Measurements from ENCODE around the gene OR3A2.
A peak's percentile ranks its signal among the peaks of the same experiment; 100 is the strongest.
"Not testable (repeated sequence)": the region's sequence is repeated elsewhere in the genome, so short reads cannot be mapped to it uniquely, and the experiment has no call there.

OR3A2 gene

DNA sequence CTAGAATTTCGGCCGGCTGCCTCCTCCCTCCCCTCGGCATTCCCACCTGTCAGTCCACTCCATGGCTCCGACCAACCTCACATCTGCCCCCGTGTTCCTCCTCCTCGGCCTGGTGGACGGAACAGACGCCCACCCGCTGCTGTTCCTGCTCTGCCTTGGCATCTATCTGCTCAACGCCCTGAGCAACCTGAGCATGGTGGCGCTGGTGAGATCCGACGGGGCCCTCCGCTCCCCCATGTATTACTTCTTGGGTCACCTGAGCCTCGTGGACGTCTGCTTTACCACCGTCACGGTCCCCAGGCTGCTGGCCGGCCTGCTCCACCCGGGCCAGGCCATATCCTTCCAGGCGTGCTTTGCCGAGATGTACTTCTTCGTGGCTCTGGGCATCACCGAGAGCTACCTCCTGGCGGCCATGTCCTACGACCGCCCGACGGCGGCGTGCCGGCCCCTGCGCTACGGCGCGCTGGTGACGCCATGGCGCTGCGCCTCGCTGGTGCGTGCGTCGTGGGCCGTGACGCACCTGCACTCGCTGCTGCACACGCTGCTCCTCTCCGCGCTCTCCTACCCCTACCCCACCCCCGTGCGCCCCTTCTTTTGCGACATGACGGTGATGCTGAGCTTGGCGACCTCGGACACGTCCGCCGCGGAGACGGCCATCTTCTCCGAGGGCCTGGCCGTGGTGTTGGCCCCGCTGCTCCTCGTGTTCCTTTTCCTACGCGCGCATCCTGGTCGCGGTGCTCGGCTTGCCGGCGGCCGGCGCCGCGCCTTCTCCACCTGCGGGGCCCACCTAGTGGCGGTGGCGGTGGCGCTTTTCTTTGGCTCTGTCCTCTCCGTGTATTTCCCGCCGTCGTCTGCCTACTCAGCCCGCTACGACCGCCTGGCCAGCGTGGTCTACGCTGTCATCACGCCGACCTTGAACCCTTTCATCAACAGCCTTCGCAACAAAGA is at the start of gene OR3A2:
Gene OR3A2 (minus strand): TSS at position 440 of the 948 bp plus-strand sequence.
- peak; percentile 37 to 38 for DNase-seq

DNA sequence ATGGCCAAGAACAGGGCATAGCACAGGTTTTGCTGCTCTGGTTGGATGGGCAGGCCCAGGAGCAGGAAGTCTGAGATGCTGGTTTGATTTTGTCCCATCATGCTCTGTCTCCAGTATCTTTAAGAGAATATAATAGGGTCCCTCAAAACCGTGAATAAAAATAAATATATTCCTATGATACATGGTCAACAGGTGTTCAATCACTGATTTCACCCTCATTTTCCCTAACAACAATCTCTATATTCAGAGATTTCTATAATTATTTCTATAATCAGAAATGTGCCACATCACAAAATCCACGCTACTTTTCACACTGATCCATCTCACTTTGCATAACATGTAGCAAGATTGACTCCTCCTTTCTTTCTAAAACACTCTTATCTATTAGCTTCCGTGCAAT is 47.6 kb upstream of the OR3A2 start, which contains the start of gene OR1E2:
Gene OR1E2 (minus strand): TSS at position 101 of the 400 bp plus-strand sequence. CDS start 0 bp downstream, at position 101.
- no peak for DNase-seq

DNA sequence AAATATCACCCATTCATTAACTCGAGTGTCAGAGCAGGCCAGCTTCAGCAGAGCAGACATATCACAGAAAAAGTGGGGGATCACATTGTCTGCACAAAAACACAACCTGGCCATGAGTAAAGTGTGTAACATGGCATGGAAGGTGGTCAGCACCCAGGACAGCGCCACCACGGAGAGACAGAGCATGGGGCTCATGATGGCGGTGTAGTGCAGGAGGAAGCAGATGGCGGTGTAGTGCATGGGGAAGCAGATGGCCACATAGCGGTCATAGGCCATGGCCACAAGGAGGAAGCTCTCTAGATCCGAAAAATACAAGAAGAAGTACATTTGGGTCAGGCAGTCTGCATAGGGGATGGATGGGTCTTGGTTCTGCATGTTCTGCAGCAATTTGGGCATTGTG is 47.1 kb upstream of the OR3A2 start:
- peak; percentile 20 to 25 for DNase-seq

DNA sequence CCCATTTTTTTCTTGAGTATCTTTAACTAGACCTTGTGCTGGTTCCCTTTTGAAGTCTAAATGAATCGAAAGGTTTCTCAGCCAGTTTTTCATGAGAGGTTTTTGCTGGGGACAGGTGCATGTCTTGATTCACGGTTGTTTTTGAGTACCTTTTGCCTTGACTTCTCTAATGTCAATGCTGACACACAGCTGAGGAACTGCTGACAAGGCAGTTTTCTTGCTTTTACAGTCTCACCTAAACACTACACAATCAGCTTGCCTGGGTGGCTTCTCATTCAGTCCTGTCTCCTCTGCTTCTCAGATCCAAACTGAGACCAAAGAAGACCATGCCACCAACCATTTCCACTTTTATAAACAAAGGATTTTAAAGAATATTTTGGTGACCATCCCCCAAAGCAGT is 32.1 kb upstream of the OR3A2 start:
- no peak for DNase-seq

DNA sequence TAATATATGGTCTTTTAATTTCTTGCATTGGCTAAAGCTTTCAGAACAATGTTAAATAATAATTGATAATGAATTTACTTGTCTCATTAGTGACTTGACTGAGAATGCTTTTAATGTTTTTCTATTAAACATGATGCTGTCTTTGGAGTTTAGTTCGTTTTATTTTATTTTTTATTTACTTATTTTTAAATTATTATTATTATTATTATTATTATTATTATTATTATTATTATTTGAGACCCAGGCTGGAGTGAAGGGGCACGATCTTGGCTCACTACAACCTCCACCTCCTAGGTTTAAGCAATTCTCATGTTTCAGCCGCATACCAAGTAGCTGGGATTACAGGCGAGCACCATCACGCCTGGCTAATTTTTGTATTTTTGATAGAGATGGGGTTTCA is 29.5 kb upstream of the OR3A2 start:
- no peak for DNase-seq

DNA sequence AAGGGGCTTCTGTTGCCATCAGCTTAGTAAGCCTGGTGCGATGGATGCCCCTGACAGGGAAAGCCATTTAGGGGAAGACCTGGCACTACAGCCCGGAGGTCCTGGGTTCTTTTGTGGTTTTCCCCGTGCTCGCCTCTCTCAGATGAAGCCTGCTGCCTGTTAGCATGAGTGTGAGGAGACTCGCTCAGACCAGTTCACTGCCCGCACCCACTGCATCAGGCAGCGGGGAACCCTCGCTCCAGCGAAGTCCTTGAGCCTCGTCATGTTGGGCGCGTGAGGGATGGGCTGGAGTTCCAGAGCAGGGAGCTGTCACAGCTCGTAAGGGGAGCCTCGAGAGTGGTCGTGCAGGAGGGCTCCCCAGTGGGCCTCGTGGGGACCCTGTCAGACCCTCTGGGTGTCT is 26.1 kb upstream of the OR3A2 start:
- not testable (repeated sequence) for DNase-seq

DNA sequence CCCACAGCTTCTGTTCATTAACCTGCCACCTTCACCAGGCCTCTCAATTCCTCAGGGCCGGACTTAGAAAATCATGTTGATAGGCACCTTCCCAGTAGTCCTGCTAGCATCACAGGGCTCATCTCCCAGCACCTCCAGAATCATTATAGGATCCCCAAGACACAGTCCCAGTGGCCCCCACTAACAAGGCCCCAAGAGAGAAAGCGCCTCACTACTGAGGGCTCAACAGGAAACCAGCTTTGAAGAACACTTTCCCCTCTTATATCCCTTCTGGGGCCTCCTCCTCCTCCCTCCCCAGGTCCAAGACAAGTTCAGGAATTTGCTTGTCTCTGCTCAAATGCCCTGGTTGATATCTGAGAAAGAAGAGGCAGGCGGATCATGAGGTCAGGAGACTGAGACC is 25.0 kb upstream of the OR3A2 start, which contains the start of gene OR3A3:
Gene OR3A3 (plus strand): TSS at position 301 of the 400 bp plus-strand sequence.
- no peak for DNase-seq

DNA sequence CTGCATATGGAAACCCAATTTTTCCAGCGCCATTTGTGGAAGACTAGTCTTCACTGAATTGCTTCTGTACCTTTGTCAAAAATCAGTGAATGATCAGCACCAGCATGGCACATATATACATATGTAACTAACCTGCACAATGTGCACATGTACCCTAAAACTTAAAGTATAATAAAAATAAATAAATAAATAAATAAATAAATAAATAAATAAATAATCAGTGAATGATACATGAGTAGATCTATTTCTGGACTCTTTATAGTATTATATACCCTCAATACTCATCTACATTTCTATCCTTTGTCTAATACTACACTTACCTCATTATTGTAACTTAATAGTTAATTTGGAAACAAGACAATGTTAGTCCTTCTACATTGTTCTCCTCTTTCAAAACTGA is 17.7 kb upstream of the OR3A2 start:
- DNase-seq: not testable (repeated sequence)

DNA sequence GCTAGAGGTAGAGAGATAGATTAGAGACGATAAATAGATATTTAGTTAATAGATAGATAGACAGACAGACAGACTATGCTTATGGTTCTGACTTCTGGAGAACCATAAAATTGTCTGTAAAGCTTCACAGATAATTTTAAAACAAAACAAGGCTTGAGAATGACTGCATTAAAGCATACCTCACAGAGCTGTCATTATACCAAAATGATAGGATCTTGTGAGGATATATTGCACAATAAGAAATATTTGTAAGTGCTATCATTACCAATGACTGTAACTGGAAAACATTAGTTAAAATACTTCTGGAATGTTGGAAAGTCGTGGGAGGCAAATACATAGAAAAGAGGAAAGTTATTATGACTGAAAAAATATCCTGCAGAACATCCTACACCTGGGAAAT is 15.7 kb upstream of the OR3A2 start:
- no peak for DNase-seq

DNA sequence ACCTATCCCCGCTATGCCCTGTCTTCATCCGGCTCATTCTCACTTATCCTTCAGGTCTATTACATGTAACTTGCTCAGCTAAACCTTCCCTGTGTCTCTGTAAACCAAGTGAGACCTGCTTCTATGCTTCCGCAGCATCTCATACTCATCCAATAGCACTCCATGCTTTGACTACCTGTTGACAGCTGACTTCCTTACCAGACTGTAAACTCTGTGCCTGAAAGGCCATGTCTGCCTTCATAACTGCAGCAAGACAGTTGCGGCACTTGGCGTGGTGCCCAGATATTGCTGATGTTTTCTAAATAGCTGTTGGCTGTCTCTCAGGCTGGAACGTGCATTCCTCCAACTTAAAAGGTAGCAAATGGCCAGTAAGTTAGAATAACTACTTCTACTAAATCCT is 13.9 kb upstream of the OR3A2 start:
- DNase-seq: no peak

DNA sequence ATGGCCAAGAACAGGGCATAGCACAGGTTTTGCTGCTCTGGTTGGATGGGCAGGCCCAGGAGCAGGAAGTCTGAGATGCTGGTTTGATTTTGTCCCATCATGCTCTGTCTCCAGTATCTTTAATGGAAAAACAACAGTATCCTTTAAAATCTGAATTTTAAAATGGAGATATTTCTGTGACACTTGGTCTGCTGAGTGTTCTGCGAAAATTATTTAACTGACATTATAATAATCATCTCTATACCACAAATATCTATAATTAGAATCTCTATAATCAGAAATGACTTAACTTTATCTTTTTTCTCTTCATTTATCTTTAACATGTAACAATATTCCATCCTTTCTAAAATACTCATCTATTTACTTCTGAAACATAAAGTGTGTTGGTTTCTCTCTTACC is 12.2 kb upstream of the OR3A2 start, which contains the start of gene OR1E1:
Gene OR1E1 (minus strand): TSS at position 101 of the 400 bp plus-strand sequence. CDS start 0 bp downstream, at position 101.
- DNase-seq: no peak

DNA sequence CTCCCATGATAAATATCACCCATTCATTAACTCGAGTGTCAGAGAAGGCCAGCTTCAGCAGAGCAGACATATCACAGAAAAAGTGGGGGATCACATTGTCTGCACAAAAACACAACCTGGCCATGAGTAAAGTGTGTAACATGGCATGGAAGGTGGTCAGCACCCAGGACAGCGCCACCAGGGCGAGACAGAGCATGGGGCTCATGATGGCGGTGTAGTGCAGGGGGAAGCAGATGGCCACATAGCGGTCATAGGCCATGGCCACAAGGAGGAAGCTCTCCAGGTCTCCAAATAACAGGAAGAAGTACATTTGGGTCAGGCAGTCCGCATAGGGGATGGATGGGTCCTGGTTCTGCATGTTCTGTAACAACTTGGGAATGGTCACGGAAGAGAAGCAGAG is 11.7 kb upstream of the OR3A2 start:
- DNase-seq: peak in 1 of 2 donors; percentile 10

DNA sequence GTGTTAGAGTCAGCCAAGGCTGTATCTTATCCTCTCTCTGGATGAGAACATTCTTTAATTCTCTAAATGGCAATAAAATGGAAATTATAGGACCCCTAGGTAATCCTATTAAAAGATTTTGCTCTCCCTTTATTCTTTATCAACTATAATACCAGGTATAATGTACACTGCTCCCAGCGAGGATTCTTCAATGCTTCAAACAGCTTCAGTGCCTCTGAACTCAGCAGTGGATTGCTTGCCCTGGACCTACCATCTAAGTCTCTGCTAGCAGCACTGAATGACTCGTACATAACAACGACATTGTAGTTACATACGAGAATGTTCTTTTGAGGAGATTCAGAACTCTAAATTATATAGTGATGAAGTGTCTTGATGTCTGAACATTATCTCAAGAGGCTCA is 3.7 kb upstream of the OR3A2 start:
- DNase-seq: no peak

DNA sequence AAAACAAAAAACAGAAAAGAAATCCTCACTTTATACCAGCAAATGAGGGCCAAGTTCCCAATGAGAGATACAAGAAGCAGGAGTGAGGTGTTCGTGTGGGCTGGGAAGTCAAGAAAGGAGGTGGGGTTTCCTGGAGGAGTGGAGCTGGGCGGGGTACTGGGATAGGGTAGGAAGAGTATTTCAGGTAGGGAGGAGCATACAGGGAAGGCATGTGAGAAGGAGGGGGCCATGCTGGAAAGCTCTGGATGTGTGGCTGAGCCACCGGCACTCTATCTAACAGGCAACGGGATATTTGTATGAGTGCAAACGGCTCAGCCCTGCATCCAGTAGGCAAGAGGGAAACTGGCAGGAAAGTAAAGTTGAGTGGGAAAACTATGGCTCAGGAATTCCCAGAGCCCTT is 4.2 kb downstream of the OR3A2 start:
- no peak for DNase-seq

DNA sequence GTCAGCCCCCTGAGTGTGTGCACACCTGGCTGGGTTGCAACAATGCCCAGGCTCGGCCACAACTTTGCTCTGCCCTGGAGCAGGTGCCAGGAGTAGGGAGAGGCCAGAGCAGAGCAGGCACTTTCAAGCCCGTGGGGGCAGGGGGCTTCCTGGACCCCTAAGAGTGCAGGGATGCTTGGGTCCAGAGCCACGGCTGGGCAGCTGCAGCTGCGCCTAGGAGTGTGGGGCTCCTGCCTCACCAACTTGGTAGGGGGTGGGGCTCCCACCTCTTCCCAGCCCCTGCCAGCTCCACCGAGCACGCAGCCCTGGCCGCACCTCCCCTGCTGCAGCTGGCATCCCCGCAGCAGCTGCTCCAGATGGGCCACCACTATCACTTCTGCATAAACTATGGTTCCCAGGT is 7.8 kb downstream of the OR3A2 start:
- no peak for DNase-seq

DNA sequence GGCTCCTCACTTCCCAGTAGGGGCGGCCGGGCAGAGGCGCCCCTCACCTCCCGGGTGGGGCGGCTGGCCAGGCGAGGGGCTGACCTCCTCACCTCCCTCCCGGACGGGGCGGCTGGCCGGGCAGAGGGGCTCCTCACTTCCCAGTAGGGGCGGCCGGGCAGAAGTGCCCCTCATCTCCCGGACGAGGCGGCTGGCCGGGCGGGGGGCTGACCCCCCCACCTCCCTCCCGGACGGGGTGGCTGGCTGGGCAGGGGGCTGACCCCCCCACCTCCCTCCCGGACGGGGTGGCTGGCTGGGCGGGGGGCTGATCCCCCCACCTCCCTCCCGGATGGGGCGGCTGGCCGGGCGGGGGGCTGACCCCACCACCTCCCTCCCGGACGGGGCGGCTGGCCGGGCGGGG is 14.9 kb downstream of the OR3A2 start:
- DNase-seq: not testable (repeated sequence)

DNA sequence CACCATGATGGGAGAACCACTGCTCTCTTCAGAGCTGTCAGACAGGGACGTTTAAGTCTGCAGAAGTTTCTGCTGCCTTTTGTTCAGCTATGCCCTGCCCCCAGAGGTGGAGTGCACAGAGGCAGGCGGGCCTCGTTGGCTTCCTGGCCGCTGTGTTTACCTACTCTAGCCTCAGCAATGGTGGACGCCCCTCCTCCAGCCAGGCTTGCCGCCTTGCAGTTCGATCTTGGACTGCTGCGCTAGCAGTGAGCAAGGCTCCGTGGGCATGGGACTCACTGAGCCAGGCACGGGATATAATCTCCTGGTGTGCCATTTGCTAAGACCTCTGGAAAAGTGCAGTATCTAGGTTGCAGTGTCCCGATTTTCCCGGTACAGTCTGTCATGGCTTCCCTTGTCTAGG is 43.3 kb downstream of the OR3A2 start:
- not testable (repeated sequence) for DNase-seq

DNA sequence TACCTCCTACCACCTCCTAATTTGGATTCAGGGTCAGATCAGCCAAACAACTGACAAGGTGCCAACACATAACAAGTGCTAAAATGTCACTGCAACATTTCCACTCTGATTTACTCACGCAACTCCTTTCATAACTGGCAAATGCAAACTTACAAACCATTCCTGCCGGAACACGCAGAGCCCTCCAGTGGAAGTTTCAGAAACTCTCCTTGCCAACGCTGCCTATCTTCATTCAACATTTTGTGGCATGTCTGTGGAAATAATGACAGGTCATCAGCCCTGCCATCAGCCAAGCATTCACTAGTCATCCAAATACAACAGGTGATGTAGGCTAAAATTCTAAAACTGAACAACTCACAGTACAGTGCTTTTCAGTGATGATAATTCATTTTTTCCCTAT is 50.2 kb downstream of the OR3A2 start:
- no peak for DNase-seq

DNA sequence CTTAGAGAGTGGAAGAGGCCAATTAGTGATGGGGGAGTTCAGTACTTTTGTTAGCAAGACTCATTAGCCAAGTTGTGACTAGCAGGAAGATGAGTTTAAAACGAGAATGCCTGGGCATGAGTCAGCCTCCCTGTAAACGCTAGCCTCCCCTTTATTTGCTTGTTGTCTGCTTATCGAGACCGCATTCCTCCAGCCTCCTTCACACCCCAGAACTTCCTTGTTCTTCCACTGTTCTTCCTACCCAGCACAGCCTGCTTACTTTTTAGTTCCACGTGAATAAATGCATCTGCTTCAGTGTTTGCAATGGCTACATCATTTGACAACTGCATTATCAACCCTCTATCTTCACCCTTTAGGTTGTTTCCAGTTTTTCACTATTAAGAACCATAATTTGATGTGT is 67.8 kb downstream of the OR3A2 start:
- DNase-seq: no peak

DNA sequence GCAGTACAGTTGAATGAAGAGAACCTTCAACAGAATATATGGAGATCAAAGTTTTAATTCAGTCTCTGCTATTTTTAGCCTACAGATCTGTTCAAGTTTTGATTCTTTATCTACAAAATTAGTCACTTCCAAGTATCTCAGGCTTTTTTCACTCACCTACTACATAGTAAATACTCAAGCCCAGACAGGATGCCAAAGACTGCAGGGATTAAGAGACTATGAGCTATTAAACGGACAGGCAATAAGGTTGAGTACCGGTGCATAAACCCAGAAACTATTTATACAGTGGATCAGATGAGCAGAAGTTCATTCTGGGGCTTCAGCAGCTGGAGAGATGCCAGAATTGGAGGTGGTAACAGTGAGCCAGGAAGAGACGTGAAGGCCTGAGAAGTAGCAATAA is 69.3 kb downstream of the OR3A2 start:
- no peak for DNase-seq

DNA sequence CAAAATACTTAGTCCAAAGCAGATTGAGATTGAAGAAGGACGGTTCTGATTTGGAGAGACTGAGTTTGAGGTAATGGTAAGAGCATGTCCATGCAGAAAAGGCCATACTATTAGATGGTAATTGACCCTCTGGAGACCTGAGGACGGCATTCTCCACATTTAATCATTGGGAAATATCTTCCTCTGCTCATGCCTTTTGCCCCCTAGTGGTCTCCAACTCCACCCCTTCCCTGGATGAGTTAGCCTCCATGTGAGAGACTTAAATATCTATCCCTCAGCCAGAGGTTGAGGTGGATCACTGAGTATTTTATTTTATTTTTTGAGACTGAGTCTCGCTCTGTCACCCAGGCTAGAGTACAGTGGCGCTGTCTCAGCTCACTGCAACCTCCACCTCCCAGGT is 77.5 kb downstream of the OR3A2 start:
- DNase-seq: no peak

DNA sequence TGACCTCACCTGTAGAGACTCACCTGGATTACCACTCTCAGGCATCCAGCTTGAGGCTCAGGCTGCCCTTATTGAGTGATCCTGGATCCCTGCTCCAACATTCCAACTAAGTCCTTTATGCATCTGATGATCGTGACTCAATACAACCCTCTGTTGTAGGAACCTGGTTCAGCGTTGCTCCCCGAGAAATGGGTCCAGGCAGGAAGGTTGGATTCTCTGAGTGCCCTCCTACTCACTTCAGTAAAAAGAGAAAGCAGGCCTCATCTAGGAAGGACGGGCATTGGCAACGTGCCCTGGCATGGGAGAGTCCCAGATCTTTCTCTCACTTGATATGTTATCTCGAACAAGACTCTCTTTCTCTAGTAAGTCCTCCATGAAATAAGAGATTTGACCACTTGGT is 87.8 kb downstream of the OR3A2 start, which contains the start of gene OR3A1:
Gene OR3A1 (minus strand): TSS at position 101 of the 400 bp plus-strand sequence. CDS start 5,778 bp downstream, outside the sequence.
- DNase-seq: no peak

DNA sequence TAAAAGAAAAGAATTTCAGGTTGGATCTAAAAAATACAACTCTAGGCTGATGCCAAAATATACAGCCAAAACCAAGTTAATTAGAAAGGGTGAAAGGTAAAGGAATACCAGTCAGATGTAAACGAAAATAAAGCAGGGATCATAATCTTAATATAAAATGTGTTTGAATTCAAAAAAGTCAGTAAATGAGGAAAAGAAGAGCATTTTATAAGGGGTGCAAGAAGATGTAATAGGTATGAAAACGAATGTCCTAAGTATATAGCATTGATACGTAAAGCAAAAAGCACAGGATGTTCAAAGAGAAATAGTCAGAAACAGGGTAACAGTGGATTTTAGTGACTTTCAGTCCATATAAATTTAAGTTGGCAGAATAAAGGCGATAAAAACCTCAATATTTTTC is 90.5 kb downstream of the OR3A2 start:
- DNase-seq: no peak

DNA sequence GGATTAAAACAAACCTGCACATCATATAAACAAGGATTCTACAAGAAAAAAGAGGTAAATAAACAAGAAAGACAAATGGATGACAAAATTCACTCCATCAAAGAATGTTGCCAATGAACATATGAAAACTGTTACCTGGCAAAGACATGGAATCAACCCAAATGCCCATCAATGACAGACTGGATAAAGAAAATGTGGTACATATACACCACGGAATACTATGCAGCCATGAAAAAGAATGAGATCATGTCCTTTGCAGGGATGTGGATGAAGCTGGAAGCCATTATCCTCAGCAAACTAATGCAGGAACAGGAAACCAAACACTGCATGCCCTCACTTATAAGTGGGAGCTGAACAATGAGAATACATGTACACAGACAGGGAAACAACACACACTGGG is 92.6 kb downstream of the OR3A2 start:
- DNase-seq: not testable (repeated sequence)
